ENCODE data around the gene PPM1M.
"Not testable (repeated sequence)": the region's sequence is repeated elsewhere in the genome, so short reads cannot be mapped to it uniquely, and the experiment has no call there.

The PPM1M gene

GRCh38 chr3:52256622-52257021 lies 11.1 kb downstream of the PPM1M start:
- no peak overlapping the region for H3K4me3 ChIP-seq (ENCODE audit: low read depth in 1 of 2, low read length in 2 of 2)
- H3K9me3 ChIP-seq (ENCODE audit: control insufficient read depth in 1 of 2, low read length in 2 of 2): no peaks in the 10 kb centered on the region
- H3K9ac ChIP-seq (ENCODE audit: low read depth in 1 of 2, low read length in 2 of 2): no peak overlapping the region
- no peak overlapping the region for H3K27ac ChIP-seq (ENCODE audit: low read depth, low read length)
- H3K4me1 ChIP-seq (ENCODE audit: control insufficient read depth in 1 of 2, insufficient read depth in 2 of 2, low read length in 2 of 2): peaks cover 8 to 13% of the 10 kb centered on the region in 2 donors
- peaks cover 62 to 93% of the 10 kb centered on the region in 2 donors for H3K36me3 ChIP-seq (ENCODE audit: control insufficient read depth in 1 of 2, insufficient read depth in 2 of 2, low read length in 2 of 2)
- H3K27me3 ChIP-seq (ENCODE audit: control insufficient read depth in 1 of 2, insufficient read depth in 2 of 2, low read length in 2 of 2): no peaks in the 10 kb centered on the region

- Histone ChIP-seq H3K27ac (ENCODE audit: low read depth, low read length) (no peak overlapping the region), H3K9me3 (ENCODE audit: control insufficient read depth in 1 of 2, low read length in 2 of 2) (no peaks in the 10 kb centered on the region), H3K4me1 (ENCODE audit: control insufficient read depth in 1 of 2, insufficient read depth in 2 of 2, low read length in 2 of 2) (peaks cover 8 to 12% of the 10 kb centered on the region in 2 donors), H3K4me3 (ENCODE audit: low read depth in 1 of 2, low read length in 2 of 2) (no peak overlapping the region), H3K36me3 (ENCODE audit: control insufficient read depth in 1 of 2, insufficient read depth in 2 of 2, low read length in 2 of 2) (peaks cover 71 to 95% of the 10 kb centered on the region in 2 donors), H3K27me3 (ENCODE audit: control insufficient read depth in 1 of 2, insufficient read depth in 2 of 2, low read length in 2 of 2) (no peaks in the 10 kb centered on the region), H3K9ac (ENCODE audit: low read depth in 1 of 2, low read length in 2 of 2) (no peak overlapping the region)
Measured at GRCh38 chr3:52257911-52258310, 12.4 kb downstream of the PPM1M start.

- Histone ChIP-seq H3K4me1 (ENCODE audit: control insufficient read depth in 1 of 2, insufficient read depth in 2 of 2, low read length in 2 of 2) (peaks cover under 1 to 1% of the 10 kb centered on the region in 2 donors), H3K27ac (ENCODE audit: low read depth, low read length) (no peak overlapping the region), H3K27me3 (ENCODE audit: control insufficient read depth in 1 of 2, insufficient read depth in 2 of 2, low read length in 2 of 2) (no peaks in the 10 kb centered on the region), H3K9me3 (ENCODE audit: control insufficient read depth in 1 of 2, low read length in 2 of 2) (no peaks in the 10 kb centered on the region), H3K36me3 (ENCODE audit: control insufficient read depth in 1 of 2, insufficient read depth in 2 of 2, low read length in 2 of 2) (peaks cover 71 to 95% of the 10 kb centered on the region in 2 donors), H3K4me3 (ENCODE audit: low read depth in 1 of 2, low read length in 2 of 2) (no peak overlapping the region), H3K9ac (ENCODE audit: low read depth in 1 of 2, low read length in 2 of 2) (no peak overlapping the region)
Measured at GRCh38 chr3:52259035-52259434, 13.5 kb downstream of the PPM1M start.

GRCh38 chr3:52259448-52259847 lies 13.9 kb downstream of the PPM1M start:
- Histone ChIP-seq H3K9ac (ENCODE audit: low read depth in 1 of 2, low read length in 2 of 2) (no peak overlapping the region), H3K27me3 (ENCODE audit: control insufficient read depth in 1 of 2, insufficient read depth in 2 of 2, low read length in 2 of 2) (no peaks in the 10 kb centered on the region), H3K36me3 (ENCODE audit: control insufficient read depth in 1 of 2, insufficient read depth in 2 of 2, low read length in 2 of 2) (peaks cover 70 to 95% of the 10 kb centered on the region in 2 donors), H3K27ac (ENCODE audit: low read depth, low read length) (no peak overlapping the region), H3K4me1 (ENCODE audit: control insufficient read depth in 1 of 2, insufficient read depth in 2 of 2, low read length in 2 of 2) (no peaks in the 10 kb centered on the region), H3K4me3 (ENCODE audit: low read depth in 1 of 2, low read length in 2 of 2) (no peak overlapping the region), H3K9me3 (ENCODE audit: control insufficient read depth in 1 of 2, low read length in 2 of 2) (no peaks in the 10 kb centered on the region)

- Histone ChIP-seq H3K9ac (ENCODE audit: low read depth in 1 of 2, low read length in 2 of 2) (no peak overlapping the region), H3K36me3 (ENCODE audit: control insufficient read depth in 1 of 2, insufficient read depth in 2 of 2, low read length in 2 of 2) (peaks cover 58 to 96% of the 10 kb centered on the region in 2 donors), H3K27ac (ENCODE audit: low read depth, low read length) (no peak overlapping the region), H3K4me1 (ENCODE audit: control insufficient read depth in 1 of 2, insufficient read depth in 2 of 2, low read length in 2 of 2) (no peaks in the 10 kb centered on the region), H3K4me3 (ENCODE audit: low read depth in 1 of 2, low read length in 2 of 2) (no peak overlapping the region), H3K9me3 (ENCODE audit: control insufficient read depth in 1 of 2, low read length in 2 of 2) (no peaks in the 10 kb centered on the region), H3K27me3 (ENCODE audit: control insufficient read depth in 1 of 2, insufficient read depth in 2 of 2, low read length in 2 of 2) (no peaks in the 10 kb centered on the region)
Measured at GRCh38 chr3:52262447-52262846, 16.9 kb downstream of the PPM1M start.

GRCh38 chr3:52265387-52265786 lies 19.8 kb downstream of the PPM1M start:
- peaks cover 45 to 94% of the 10 kb centered on the region in 2 donors for H3K36me3 ChIP-seq (ENCODE audit: control insufficient read depth in 1 of 2, insufficient read depth in 2 of 2, low read length in 2 of 2)
- H3K4me1 ChIP-seq (ENCODE audit: control insufficient read depth in 1 of 2, insufficient read depth in 2 of 2, low read length in 2 of 2): peaks cover 3 to 7% of the 10 kb centered on the region in 2 donors
- no peak overlapping the region for H3K9ac ChIP-seq (ENCODE audit: low read depth in 1 of 2, low read length in 2 of 2)
- no peaks in the 10 kb centered on the region for H3K27me3 ChIP-seq (ENCODE audit: control insufficient read depth in 1 of 2, insufficient read depth in 2 of 2, low read length in 2 of 2)
- no peaks in the 10 kb centered on the region for H3K9me3 ChIP-seq (ENCODE audit: control insufficient read depth in 1 of 2, low read length in 2 of 2)
- H3K4me3 ChIP-seq (ENCODE audit: low read depth in 1 of 2, low read length in 2 of 2): no peak overlapping the region
- H3K27ac ChIP-seq (ENCODE audit: low read depth, low read length): no peak overlapping the region

GRCh38 chr3:52268036-52268435 lies 22.5 kb downstream of the PPM1M start:
- Histone ChIP-seq H3K4me1 (ENCODE audit: control insufficient read depth in 1 of 2, insufficient read depth in 2 of 2, low read length in 2 of 2) (peaks cover 26 to 29% of the 10 kb centered on the region in 2 donors), H3K9me3 (ENCODE audit: control insufficient read depth in 1 of 2, low read length in 2 of 2) (no peaks in the 10 kb centered on the region), H3K36me3 (ENCODE audit: control insufficient read depth in 1 of 2, insufficient read depth in 2 of 2, low read length in 2 of 2) (peaks cover 36 to 81% of the 10 kb centered on the region in 2 donors), H3K9ac (ENCODE audit: low read depth in 1 of 2, low read length in 2 of 2) (no peak overlapping the region), H3K27me3 (ENCODE audit: control insufficient read depth in 1 of 2, insufficient read depth in 2 of 2, low read length in 2 of 2) (no peaks in the 10 kb centered on the region), H3K27ac (ENCODE audit: low read depth, low read length) (no peak overlapping the region), H3K4me3 (ENCODE audit: low read depth in 1 of 2, low read length in 2 of 2) (no peak overlapping the region)

GRCh38 chr3:52269776-52270175 lies 24.2 kb downstream of the PPM1M start:
- H3K9ac ChIP-seq (ENCODE audit: low read depth in 1 of 2, low read length in 2 of 2): no peak overlapping the region
- H3K4me1 ChIP-seq (ENCODE audit: control insufficient read depth in 1 of 2, insufficient read depth in 2 of 2, low read length in 2 of 2): peaks cover 34 to 37% of the 10 kb centered on the region in 2 donors
- peaks cover 23 to 76% of the 10 kb centered on the region in 2 donors for H3K36me3 ChIP-seq (ENCODE audit: control insufficient read depth in 1 of 2, insufficient read depth in 2 of 2, low read length in 2 of 2)
- no peaks in the 10 kb centered on the region for H3K9me3 ChIP-seq (ENCODE audit: control insufficient read depth in 1 of 2, low read length in 2 of 2)
- H3K27me3 ChIP-seq (ENCODE audit: control insufficient read depth in 1 of 2, insufficient read depth in 2 of 2, low read length in 2 of 2): no peaks in the 10 kb centered on the region
- no peak overlapping the region for H3K4me3 ChIP-seq (ENCODE audit: low read depth in 1 of 2, low read length in 2 of 2)
- no peak overlapping the region for H3K27ac ChIP-seq (ENCODE audit: low read depth, low read length)

- H3K36me3 ChIP-seq (ENCODE audit: control insufficient read depth in 1 of 2, insufficient read depth in 2 of 2, low read length in 2 of 2): peaks cover 22 to 72% of the 10 kb centered on the region in 2 donors
- no peak overlapping the region for H3K9ac ChIP-seq (ENCODE audit: low read depth in 1 of 2, low read length in 2 of 2)
- H3K4me3 ChIP-seq (ENCODE audit: low read depth in 1 of 2, low read length in 2 of 2): peak overlapping the region in 1 of 2 donors; percentile 18
- no peaks in the 10 kb centered on the region for H3K27me3 ChIP-seq (ENCODE audit: control insufficient read depth in 1 of 2, insufficient read depth in 2 of 2, low read length in 2 of 2)
- no peak overlapping the region for H3K27ac ChIP-seq (ENCODE audit: low read depth, low read length)
- H3K9me3 ChIP-seq (ENCODE audit: control insufficient read depth in 1 of 2, low read length in 2 of 2): no peaks in the 10 kb centered on the region
- H3K4me1 ChIP-seq (ENCODE audit: control insufficient read depth in 1 of 2, insufficient read depth in 2 of 2, low read length in 2 of 2): peaks cover 35 to 40% of the 10 kb centered on the region in 2 donors
Measured at GRCh38 chr3:52270252-52270754, 24.7 kb downstream of the PPM1M start.

- H3K27me3 ChIP-seq (ENCODE audit: control insufficient read depth in 1 of 2, insufficient read depth in 2 of 2, low read length in 2 of 2); H3K27ac ChIP-seq (ENCODE audit: low read depth, low read length); H3K4me3 ChIP-seq (ENCODE audit: low read depth in 1 of 2, low read length in 2 of 2); H3K9ac ChIP-seq (ENCODE audit: low read depth in 1 of 2, low read length in 2 of 2); H3K9me3 ChIP-seq (ENCODE audit: control insufficient read depth in 1 of 2, low read length in 2 of 2): not testable (repeated sequence)
- H3K36me3 ChIP-seq (ENCODE audit: control insufficient read depth in 1 of 2, insufficient read depth in 2 of 2, low read length in 2 of 2): peaks cover 15 to 54% of the 10 kb centered on the region in 2 donors
- H3K4me1 ChIP-seq (ENCODE audit: control insufficient read depth in 1 of 2, insufficient read depth in 2 of 2, low read length in 2 of 2): peaks cover 48 to 57% of the 10 kb centered on the region in 2 donors
Measured at GRCh38 chr3:52272172-52272571, 26.6 kb downstream of the PPM1M start.
